Heart right ventricle (tissue), 16 donors: Measurements from ENCODE around the gene FLOT2. TPM values are rescaled to one million over a fixed set of nuclear protein-coding genes. Genes with fewer than 3 reads are reported as not detected.

ENCODE experiments used
- ATAC-seq, 8 donors: fragments of 200-7000 bp; cut with Tn5 transposase; one replicate each; pipeline ENCODE4 v1.9.1; 2020; ENCODE audit warnings: mild to moderate bottlenecking in 8 of 8, moderate library complexity in 8 of 8, moderate number of reproducible peaks in 1 of 8
- DNase-seq, 2 donors: peaks; one replicate each; pipeline ENCODE4 v3.0.0-alpha.2; 2020
- H3K27ac ChIP-seq, 10 donors: fragments of 200-600 bp; sonication (generic) in 2 of 10; one replicate each; pipeline versions ENCODE4 v1.5.0 to v1.8.0; 2020 to 2022; ENCODE audit warnings: mild to moderate bottlenecking in 3 of 10
- H3K27me3 ChIP-seq, 7 donors: fragments of 200-600 bp; one replicate each; pipeline ENCODE4 v1.8.0; 2021 to 2022; ENCODE audit warnings: mild to moderate bottlenecking in 2 of 7
- H3K36me3 ChIP-seq, 9 donors: fragments of 200-600 bp; sonication (generic) in 1 of 9; one replicate each; pipeline versions ENCODE4 v1.5.0 to v1.8.0; 2020 to 2022; ENCODE audit warnings: mild to moderate bottlenecking in 2 of 9
- H3K4me1 ChIP-seq, 9 donors: fragments of 200-600 bp; sonication (generic) in 1 of 9; one replicate each; pipeline versions ENCODE4 v1.5.0 to v1.8.0; 2020 to 2022; ENCODE audit warnings: mild to moderate bottlenecking in 4 of 9
- H3K4me3 ChIP-seq, 10 donors: fragments of 200-600 bp; sonication (generic) in 2 of 10; one replicate each; pipeline versions ENCODE4 v1.5.0 to v1.8.0; 2020 to 2022; ENCODE audit warnings: mild to moderate bottlenecking in 7 of 10, moderate library complexity in 2 of 10
- H3K9me3 ChIP-seq, 11 donors: fragments of 200-600 bp in 10 of 11; sonication (generic) in 2 of 11; one replicate each; pipeline versions ENCODE4 v1.5.0 to v1.8.0; 2013 to 2022; ENCODE audit warnings: mild to moderate bottlenecking in 2 of 11, control low read depth in 1 of 11, moderate library complexity in 1 of 11
- CTCF ChIP-seq, 9 donors: fragments of 200-600 bp; sonication (generic) in 2 of 9; IDR thresholded peaks; one replicate each; pipeline versions ENCODE4 v1.5.0 to v1.8.0; 2021 to 2022; ENCODE audit warnings: antibody characterized with exemption in 9 of 9, mild to moderate bottlenecking in 5 of 9, moderate library complexity in 1 of 9
- WGBS, 2 donors: extraction: QIAGEN DNeasy Blood & Tissue Kit; methylation state at CpG; one replicate each; pipeline ENCODE4 v1.1.7; 2013; ENCODE audit warnings: inconsistent platforms in 1 of 2; 5-methylcytosine and 5-hydroxymethylcytosine counted together
- intact Hi-C, 10 donors: fragments of 100-400 bp; cut with DNase I; formaldehyde crosslinking; loops; one replicate each; pipeline versions ENCODE4 v1.11.1 to v1.14.2; 2022
- polyA plus RNA-seq, 2 donors: library from polyadenylated mRNA; stranded (reverse); fragments of 200-250 nt; gene quantifications; one replicate each; pipeline ENCODE4 v1.2.3, GENCODE V29; 2013
- total RNA-seq, 10 donors: library from RNA; stranded (reverse); fragmentation: NEBNext Ultra II Directional in 3 of 10; extraction: Animal tissue kit (Norgen Biotek cat#: 25700) in 3 of 10; gene quantifications; one replicate each; pipeline versions ENCODE4 v1.2.1 to v1.2.4, GENCODE V29; 2021 to 2023
- donor health status: Arrhythmogenic right ventricular cardiomyopathy.
- donor health status: ischemic (EF 13 %, LVEDD 7.1; RV severe dilation, severe dysfunction).
- donor health status: healthy with polysubstance abuse.
- donor health status: DM: no; HTN: yes; CAD: no.
- donor health status: DM: no; HTN: no; CAD: no.
- donor health status: ischemic (EF 25% LVEDD 6.9; RV normal size, moderate dysfunction).
- donor health status: ischemic (EF 25% LVEDD 5.7; RV mildly dilated, moderate dysfunction).
- donor health status: healthy.
- donor health status: DM: yes; HTN: yes; CAD: no.
- donor health status: Ischemic cardiomyopathy.
- donor health status: ischemic (EF 35%, LVEDD 5.7; RV mildly dilated, moderate dysfunction).
- donor health status: nonischemic (EF 11% LVEDD 7.7; RV severe dilation, severe dysfunction).
- donor health status: DM: yes; HTN: yes; CAD: no.
- donor health status: PGD.
- donor health status: ischemic (EF 29% LVEDD 5.4; RV normal size, mild dysfunction).
- donor health status: nonischemic (EF 23%, LVEDD 6.1; RV moderate dilation, normal function).

The FLOT2 gene
- total and polyA plus RNA-seq, 12 donors = 38.3 to 159 (median 88.8) TPM

- Histone ChIP-seq H3K9me3 (no peaks in the 10 kb centered on the region), H3K27me3 (no peaks in the 10 kb centered on the region), H3K4me3 (no peak overlapping the region), H3K27ac (no peak overlapping the region), H3K36me3 (peaks cover 0 to 100% (median 89%) of the 10 kb centered on the region in 9 donors), H3K4me1 (peaks cover 4 to 32% (median 22%) of the 10 kb centered on the region in 9 donors)
- ATAC-seq (no peak), DNase-seq (no peak)
- WGBS, 2 donors = 94% methylated on average over 13 of the region's 13 CpGs
- no peak for TF ChIP-seq CTCF (IDR thresholded peaks at IDR 0.05)
- intact Hi-C loops = loop anchor here in 5 of 10 donors (10.0 kb wide), 2 partner anchors 147 to 187 kb away; partner anchors contain the start of genes NEK8 (in 4 of the 5) and TLCD1 (in 4 of the 5)
Measured at GRCh38 chr17:28911411-28912045, 14.0 kb upstream of the FLOT2 start.

- WGBS, 2 donors = 84 to 90% methylated on average over 1 of the region's 1 CpG
- Histone ChIP-seq H3K4me3 (no peak overlapping the region), H3K27ac (no peak overlapping the region), H3K36me3 (peaks cover 0 to 100% (median 91%) of the 10 kb centered on the region in 9 donors), H3K9me3 (no peaks in the 10 kb centered on the region), H3K27me3 (no peaks in the 10 kb centered on the region), H3K4me1 (peaks cover 4 to 34% (median 22%) of the 10 kb centered on the region in 9 donors)
- ATAC-seq (no peak), DNase-seq (no peak)
- intact Hi-C loops = loop anchor here in 5 of 10 donors (10.0 kb wide), 2 partner anchors 146 to 186 kb away; partner anchors contain the start of genes NEK8 (in 4 of the 5) and TLCD1 (in 4 of the 5)
- no peak for TF ChIP-seq CTCF (IDR thresholded peaks at IDR 0.05)
Measured at GRCh38 chr17:28910534-28910933, 13.0 kb upstream of the FLOT2 start.

DNA sequence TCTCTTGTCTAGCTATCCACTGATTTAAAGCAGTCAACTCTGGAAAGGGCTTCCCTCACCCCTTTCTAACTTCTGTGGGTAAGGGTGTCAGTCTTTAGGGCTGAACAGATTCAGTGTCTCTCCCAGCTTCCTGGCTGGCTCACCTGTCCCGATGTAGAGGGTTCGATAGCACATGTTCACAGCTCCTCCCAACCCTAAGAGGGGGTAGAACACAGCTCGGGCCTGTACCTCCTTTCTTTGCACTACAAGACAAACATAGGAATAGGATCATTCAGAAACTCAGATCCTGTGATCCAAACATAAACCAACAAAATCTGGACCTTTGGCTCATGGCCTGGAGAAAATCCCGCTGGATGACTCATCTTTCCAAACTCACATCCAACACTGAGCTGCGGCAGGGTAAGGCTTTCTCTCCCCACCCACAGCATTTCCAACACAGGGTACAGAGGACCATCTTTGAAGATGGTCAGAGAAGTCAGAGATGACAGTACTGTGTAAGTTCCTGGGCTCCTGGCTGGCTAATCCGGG lies 11.2 kb upstream of the FLOT2 start:
- 52 to 58% methylated on average over 6 of the region's 6 CpGs for WGBS, 2 donors
- Histone ChIP-seq H3K9me3 (no peaks in the 10 kb centered on the region), H3K4me3 (no peak overlapping the region), H3K4me1 (peaks cover 4 to 41% (median 25%) of the 10 kb centered on the region in 9 donors), H3K27me3 (no peaks in the 10 kb centered on the region), H3K36me3 (peaks cover 0 to 86% (median 79%) of the 10 kb centered on the region in 9 donors), H3K27ac (peak overlapping the region in 8 of 10 donors; percentile 34 to 68 (median 58))
- TF ChIP-seq CTCF (IDR thresholded peaks at IDR 0.05) = no peak
- ATAC-seq = peak; percentile 30 to 69 (median 62)
- intact Hi-C loops = loop anchor here in 4 of 10 donors (5.0 to 10.0 kb wide), 3 partner anchors 39 to 144 kb away; partner anchors contain the start of gene ERAL1 (in 1 of the 4)
- DNase-seq = peak in 1 of 2 donors; percentile 61

DNA sequence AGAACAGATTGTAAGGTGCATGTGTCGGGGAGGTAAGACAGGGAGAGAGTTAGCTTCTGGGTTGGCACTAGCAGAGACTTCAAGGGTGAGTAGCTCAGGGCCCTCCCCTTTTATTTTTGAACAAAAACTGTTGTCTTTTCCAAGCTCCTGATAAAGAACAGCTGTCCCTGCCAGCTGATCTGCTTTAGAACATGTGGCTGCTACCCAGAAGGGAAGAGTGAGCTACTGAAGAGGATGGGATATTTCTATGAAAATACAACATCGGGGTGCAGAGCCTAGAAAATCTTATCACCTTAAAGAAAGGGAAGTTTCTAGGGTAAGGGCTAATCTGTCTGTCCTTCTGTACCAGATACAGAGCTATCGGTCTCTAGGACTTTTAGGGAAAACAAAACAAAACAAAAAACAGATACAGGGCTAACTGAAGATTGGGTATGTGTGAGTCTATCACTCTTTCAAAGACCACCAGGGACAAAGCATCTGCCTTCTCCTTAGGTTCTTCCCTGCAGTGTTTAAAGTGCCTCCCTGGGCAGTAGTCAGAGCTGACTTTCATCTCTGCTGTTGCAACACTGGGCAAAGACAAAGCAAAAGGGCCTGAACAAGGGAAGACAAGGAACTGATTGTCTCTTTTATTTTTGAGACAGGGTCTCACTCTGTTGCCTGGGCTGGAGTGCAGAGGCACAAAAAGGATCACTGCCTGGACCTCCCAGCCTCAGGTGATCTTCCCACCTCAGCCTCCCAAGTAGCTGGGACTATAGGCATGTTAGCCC lies 10.4 kb upstream of the FLOT2 start:
- WGBS, 2 donors = 72% methylated on average over 3 of the region's 3 CpGs
- Histone ChIP-seq H3K27ac (peak overlapping the region in 8 of 10 donors; percentile 34 to 68 (median 58)), H3K9me3 (no peaks in the 10 kb centered on the region), H3K4me3 (no peak overlapping the region), H3K27me3 (no peaks in the 10 kb centered on the region), H3K36me3 (peaks cover 0 to 78% (median 71%) of the 10 kb centered on the region in 9 donors), H3K4me1 (peaks cover 4 to 49% (median 33%) of the 10 kb centered on the region in 9 donors)
- DNase-seq = no peak
- ATAC-seq = no peak
- intact Hi-C loops = loop anchor here in 4 of 10 donors (5.0 to 10.0 kb wide), 3 partner anchors 39 to 143 kb away; partner anchors contain the start of gene ERAL1 (in 1 of the 4)
- no peak for TF ChIP-seq CTCF (IDR thresholded peaks at IDR 0.05)
